Neuron (in vitro differentiated cells): Measurements from ENCODE around the gene S100A12.

ENCODE experiments used
- H2AFZ ChIP-seq: one replicate; pipeline ENCODE4 v1.6.1; 2013; ENCODE audit warnings: low read depth, mild to moderate bottlenecking, inconsistent platforms, low read length, moderate library complexity
- H3K27me3 ChIP-seq: one replicate; pipeline ENCODE4 v1.6.1; 2013; ENCODE audit warnings: low read length; ENCODE audit not compliant: insufficient read depth
- H3K36me3 ChIP-seq: one replicate; pipeline ENCODE4 v1.6.1; 2013; ENCODE audit warnings: low read length; ENCODE audit not compliant: insufficient read depth
- H3K4me1 ChIP-seq: one replicate; pipeline ENCODE4 v1.6.1; 2013; ENCODE audit warnings: low read length; ENCODE audit not compliant: insufficient read depth
- H3K4me3 ChIP-seq: 2 replicates; pipeline ENCODE4 v1.5.1; 2013; ENCODE audit warnings: mild to moderate bottlenecking, low read length, moderate library complexity
- H3K9me3 ChIP-seq: one replicate; pipeline ENCODE4 v1.6.1; 2013; ENCODE audit warnings: low read length

Gene S100A12

GRCh38 chr1:153371231-153371630 is 4.2 kb downstream of the S100A12 start:
- Histone ChIP-seq H3K27me3 (peaks cover under 1% of the 10 kb centered on the region), H3K9me3 (no peaks in the 10 kb centered on the region), H3K4me3 (no peak overlapping the region), H2AFZ (no peak overlapping the region), H3K36me3 (no peaks in the 10 kb centered on the region), H3K4me1 (no peaks in the 10 kb centered on the region)

GRCh38 chr1:153370146-153370545 is 5.3 kb downstream of the S100A12 start:
- Histone ChIP-seq H2AFZ (no peak overlapping the region), H3K9me3 (no peaks in the 10 kb centered on the region), H3K36me3 (no peaks in the 10 kb centered on the region), H3K4me3 (no peak overlapping the region), H3K4me1 (no peaks in the 10 kb centered on the region), H3K27me3 (peaks cover 9% of the 10 kb centered on the region)

GRCh38 chr1:153368495-153368894 is 6.9 kb downstream of the S100A12 start:
- H2AFZ ChIP-seq = no peak overlapping the region
- no peak overlapping the region for H3K4me3 ChIP-seq
- H3K27me3 ChIP-seq = peaks cover 11% of the 10 kb centered on the region
- H3K36me3 ChIP-seq = no peaks in the 10 kb centered on the region
- no peaks in the 10 kb centered on the region for H3K9me3 ChIP-seq
- no peaks in the 10 kb centered on the region for H3K4me1 ChIP-seq

- Histone ChIP-seq H3K36me3 (no peaks in the 10 kb centered on the region), H3K4me3 (no peak overlapping the region), H3K27me3 (peaks cover 14% of the 10 kb centered on the region), H3K9me3 (no peaks in the 10 kb centered on the region), H3K4me1 (no peaks in the 10 kb centered on the region), H2AFZ (no peak overlapping the region)
Measured at GRCh38 chr1:153367090-153367489, 8.3 kb downstream of the S100A12 start.

- Histone ChIP-seq H3K4me3 (no peak overlapping the region), H2AFZ (no peak overlapping the region), H3K9me3 (no peaks in the 10 kb centered on the region), H3K36me3 (no peaks in the 10 kb centered on the region), H3K27me3 (peaks cover 14% of the 10 kb centered on the region), H3K4me1 (no peaks in the 10 kb centered on the region)
Measured at GRCh38 chr1:153366261-153366660, 9.2 kb downstream of the S100A12 start.

- Histone ChIP-seq H3K4me3 (no peak overlapping the region), H3K27me3 (peaks cover 14% of the 10 kb centered on the region), H3K36me3 (no peaks in the 10 kb centered on the region), H3K4me1 (no peaks in the 10 kb centered on the region), H2AFZ (no peak overlapping the region), H3K9me3 (no peaks in the 10 kb centered on the region)
Measured at GRCh38 chr1:153365696-153366095, 9.7 kb downstream of the S100A12 start.

- no peaks in the 10 kb centered on the region for H3K4me1 ChIP-seq
Measured at GRCh38 chr1:153364766-153365666, 10.4 kb downstream of the S100A12 start.

GRCh38 chr1:153364156-153364555 is 11.3 kb downstream of the S100A12 start:
- H3K27me3 ChIP-seq = peaks cover 14% of the 10 kb centered on the region
- no peaks in the 10 kb centered on the region for H3K36me3 ChIP-seq
- H3K9me3 ChIP-seq = no peaks in the 10 kb centered on the region
- no peak overlapping the region for H3K4me3 ChIP-seq
- H3K4me1 ChIP-seq = no peaks in the 10 kb centered on the region
- no peak overlapping the region for H2AFZ ChIP-seq

More at GRCh38 chr1:153364766-153365666, 10.4 kb downstream of the S100A12 start:
- Histone ChIP-seq H3K36me3 (no peaks in the 10 kb centered on the region), H3K4me3 (no peak overlapping the region), H2AFZ (no peak overlapping the region), H3K9me3 (no peaks in the 10 kb centered on the region), H3K27me3 (peaks cover 14% of the 10 kb centered on the region)

- peaks cover 14% of the 10 kb centered on the region for H3K27me3 ChIP-seq
Measured at GRCh38 chr1:153363641-153364040, 11.8 kb downstream of the S100A12 start.

GRCh38 chr1:153362187-153362775 is 13.1 kb downstream of the S100A12 start:
- peaks cover 18% of the 10 kb centered on the region for H3K27me3 ChIP-seq
- no peak overlapping the region for H3K4me3 ChIP-seq
- no peaks in the 10 kb centered on the region for H3K4me1 ChIP-seq
- no peaks in the 10 kb centered on the region for H3K36me3 ChIP-seq
- H2AFZ ChIP-seq = no peak overlapping the region
- H3K9me3 ChIP-seq = no peaks in the 10 kb centered on the region

More at GRCh38 chr1:153363641-153364040, 11.8 kb downstream of the S100A12 start:
- Histone ChIP-seq H3K36me3 (no peaks in the 10 kb centered on the region), H3K4me3 (no peak overlapping the region), H2AFZ (no peak overlapping the region), H3K9me3 (no peaks in the 10 kb centered on the region), H3K4me1 (no peaks in the 10 kb centered on the region)

- Histone ChIP-seq H3K9me3 (no peaks in the 10 kb centered on the region), H3K27me3 (peaks cover 22% of the 10 kb centered on the region), H3K36me3 (no peaks in the 10 kb centered on the region), H3K4me3 (no peak overlapping the region), H2AFZ (no peak overlapping the region), H3K4me1 (no peaks in the 10 kb centered on the region)
Measured at GRCh38 chr1:153361480-153362109, 13.8 kb downstream of the S100A12 start.

- Histone ChIP-seq H3K4me1 (no peaks in the 10 kb centered on the region), H2AFZ (no peak overlapping the region), H3K27me3 (peaks cover 17% of the 10 kb centered on the region), H3K36me3 (no peaks in the 10 kb centered on the region), H3K4me3 (no peak overlapping the region), H3K9me3 (no peaks in the 10 kb centered on the region)
Measured at GRCh38 chr1:153360592-153361479, 14.6 kb downstream of the S100A12 start.
